Astrocyte of the spinal cord (primary cell): ENCODE results near the gene TOP2B.

Experiments
- DNase-seq: peaks from one replicate; pipeline ENCODE4 v3.0.0; 2011; ENCODE audit warnings: low read depth, low spot score
- H3K4me3 ChIP-seq: 2 replicates; pipeline ENCODE4 v1.5.1; 2011; ENCODE audit warnings: low read depth, mild to moderate bottlenecking, low read length, moderate library complexity
- CTCF ChIP-seq: IDR thresholded peaks from 2 replicates; pipeline ENCODE4 v1.5.1; 2012; ENCODE audit warnings: low read depth, mild to moderate bottlenecking, low read length, inconsistent platforms
- in situ Hi-C: cut with HindIII; loops from 2 replicates; pipeline ENCODE4 v1.10.0; 2017; ENCODE audit warnings: low sequenced_read_pairs

TOP2B gene

GRCh38 chr3:25571285-25571684, 93.4 kb downstream of the TOP2B start:
- TF ChIP-seq CTCF = no peak
- in situ Hi-C loops = no loop called here
- H3K4me3 ChIP-seq = no peak overlapping the region
- DNase-seq = no peak

GRCh38 chr3:25568525-25569078, 96.1 kb downstream of the TOP2B start:
- no peak for TF ChIP-seq CTCF
- in situ Hi-C loops = no loop called here
- DNase-seq = no peak
- H3K4me3 ChIP-seq = no peak overlapping the region

- no peak for TF ChIP-seq CTCF
- in situ Hi-C loops = no loop called here
- no peak overlapping the region for H3K4me3 ChIP-seq
- DNase-seq = no peak
Measured at GRCh38 chr3:25567806-25568524, 96.7 kb downstream of the TOP2B start.

- H3K4me3 ChIP-seq = no peak overlapping the region
- TF ChIP-seq CTCF = no peak
- in situ Hi-C loops = no loop called here
- no peak for DNase-seq
Measured at GRCh38 chr3:25567388-25567787, 97.3 kb downstream of the TOP2B start.

DNA sequence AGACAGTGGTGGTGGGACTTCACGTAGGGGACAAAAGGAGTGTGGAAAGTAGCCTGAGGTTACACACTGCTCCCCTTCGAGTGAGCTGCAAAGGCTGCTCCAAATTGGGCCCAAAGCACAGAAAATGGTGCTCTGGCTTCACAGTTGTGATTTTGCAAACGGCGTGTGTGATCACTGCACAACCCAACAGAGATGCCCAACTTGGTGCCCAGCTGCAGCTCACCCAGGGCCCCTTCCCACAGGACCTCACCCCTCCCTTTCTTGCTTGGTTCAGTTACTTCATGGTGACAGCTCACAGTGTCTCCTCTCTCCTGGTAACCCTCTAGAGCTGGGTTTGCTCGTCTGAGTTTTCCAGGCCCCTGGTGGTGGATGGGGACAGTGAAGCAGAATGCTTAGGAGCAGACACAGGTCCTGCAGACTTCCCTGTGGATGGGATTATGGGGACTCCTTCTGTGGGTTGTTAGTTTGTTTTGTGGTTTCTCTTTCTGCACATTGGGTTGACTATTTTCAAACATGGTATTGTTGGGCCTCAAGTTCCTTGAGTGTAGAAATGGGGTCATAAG, 98.3 kb downstream of the TOP2B start:
- H3K4me3 ChIP-seq = no peak overlapping the region
- DNase-seq = no peak
- peak; percentile 18 for TF ChIP-seq CTCF
- in situ Hi-C loops = no loop called here

- H3K4me3 ChIP-seq = no peak overlapping the region
- in situ Hi-C loops = no loop called here
- no peak for TF ChIP-seq CTCF
- DNase-seq = no peak
Measured at GRCh38 chr3:25565807-25566206, 98.9 kb downstream of the TOP2B start.
